Keratinocyte (primary cell): Measurements from ENCODE around the gene CHPF. TPM values are rescaled to one million over a fixed set of nuclear protein-coding genes. Genes with fewer than 3 reads are reported as not detected.

Experiments
- DNase-seq: peaks from one replicate; pipeline ENCODE4 v3.0.0-alpha.2; 2011; ENCODE audit warnings: low read depth, missing footprints, low spot score
- FAIRE-seq: peaks from 2 replicates; lab custom pipeline; 2011; peaks lifted over from hg19 to GRCh38; lab: Jason Lieb, UNC
- H2AFZ ChIP-seq: 2 replicates; pipeline ENCODE4 v1.6.0; 2012; ENCODE audit warnings: low read length, control low read depth, inconsistent platforms; ENCODE audit not compliant: control insufficient read depth
- H3K27ac ChIP-seq: 2 replicates; pipeline ENCODE4 v1.5.1; 2011; ENCODE audit warnings: low read length; ENCODE audit not compliant: control insufficient read depth, insufficient read depth
- H3K27me3 ChIP-seq: 3 replicates; pipeline ENCODE4 v1.6.0; 2011; ENCODE audit warnings: low read length; ENCODE audit not compliant: control insufficient read depth, insufficient read depth; ENCODE audit errors: extremely low read depth
- H3K36me3 ChIP-seq, 2 experiments: 2 replicates in 1 of 2; 3 replicates in 1 of 2; pipeline ENCODE4 v1.5.1; 2011; ENCODE audit warnings: low read length in 2 of 2, mild to moderate bottlenecking in 1 of 2; ENCODE audit not compliant: control insufficient read depth in 2 of 2, insufficient read depth in 2 of 2; ENCODE audit errors: extremely low read depth in 1 of 2
- H3K4me1 ChIP-seq: 3 replicates; pipeline ENCODE4 v1.5.1; 2011; ENCODE audit warnings: low read length; ENCODE audit not compliant: control insufficient read depth, insufficient read depth; ENCODE audit errors: extremely low read depth
- H3K4me2 ChIP-seq: 3 replicates; pipeline ENCODE4 v1.6.0; 2011; ENCODE audit warnings: low read depth, low read length; ENCODE audit not compliant: control insufficient read depth, insufficient read depth; ENCODE audit errors: extremely low read depth
- H3K4me3 ChIP-seq, 3 experiments: fragments of 200-600 bp in 1 of 3; sonication (generic) in 1 of 3; 2 replicates in 2 of 3; 3 replicates in 1 of 3; pipeline ENCODE4 v1.5.1; 2011 to 2016; ENCODE audit warnings: low read length in 3 of 3, mild to moderate bottlenecking in 3 of 3, control low read depth in 2 of 3, inconsistent platforms in 1 of 3, low read depth in 1 of 3, mixed read lengths in 1 of 3, mixed run types in 1 of 3, moderate library complexity in 1 of 3; ENCODE audit not compliant: control insufficient read depth in 2 of 3, insufficient read depth in 2 of 3; ENCODE audit errors: extremely low read depth in 1 of 3
- H3K79me2 ChIP-seq: 2 replicates; pipeline ENCODE4 v1.6.0; 2012; ENCODE audit warnings: low read length; ENCODE audit not compliant: control insufficient read depth, insufficient read depth
- H3K9ac ChIP-seq: 3 replicates; pipeline ENCODE4 v1.6.0; 2011; ENCODE audit warnings: low read length; ENCODE audit not compliant: control insufficient read depth, insufficient read depth; ENCODE audit errors: extremely low read depth
- H3K9me1 ChIP-seq: 3 replicates; pipeline ENCODE4 v1.6.0; 2011; ENCODE audit warnings: low read length; ENCODE audit not compliant: control insufficient read depth, insufficient read depth; ENCODE audit errors: extremely low read depth
- H3K9me3 ChIP-seq: 2 replicates; pipeline ENCODE4 v1.5.1; 2012; ENCODE audit warnings: low read depth, low read length; ENCODE audit not compliant: control insufficient read depth
- H4K20me1 ChIP-seq: 3 replicates; pipeline ENCODE4 v1.6.0; 2011; ENCODE audit warnings: low read length; ENCODE audit not compliant: control insufficient read depth, insufficient read depth; ENCODE audit errors: extremely low read depth
- CTCF ChIP-seq, 3 experiments: IDR thresholded peaks in 1 of 3; conservative IDR thresholded peaks in 1 of 3; optimal IDR thresholded peaks in 1 of 3; 2 replicates in 2 of 3; 3 replicates in 1 of 3; pipeline versions ENCODE3 to v1.5.1; 2011; ENCODE audit warnings: low read length in 3 of 3, mild to moderate bottlenecking in 3 of 3, moderate library complexity in 2 of 3, control low read depth in 1 of 3, inconsistent platforms in 1 of 3; ENCODE audit not compliant: insufficient read depth in 2 of 3; ENCODE audit errors: extremely low read depth in 1 of 3
- EZH2 ChIP-seq: IDR thresholded peaks from one replicate; pipeline ENCODE4 v1.6.1; 2012; ENCODE audit warnings: inconsistent platforms, mild to moderate bottlenecking, low read length, moderate library complexity
- dilution Hi-C: fragments of 300-500 bp; cut with MboI; formaldehyde crosslinking; loops from one replicate; pipeline ENCODE4 v1.7.0; 2020; ENCODE audit warnings: low sequenced_read_pairs; ENCODE audit not compliant: extremely low pct_ligation_motif_present
- polyA plus RNA-seq, 5 experiments: library from polyadenylated mRNA; depleted of rRNA in 3 of 5; stranded (reverse) in 3 of 5; stranded (forward) in 1 of 5; unstranded in 1 of 5; fragments of >200 nt; gene quantifications; 1 replicate in 1 of 5; 2 replicates in 3 of 5; 3 replicates in 1 of 5; pipeline versions ENCODE4 v1.2.1 to v1.2.3, GENCODE V29; 2011 to 2012; ENCODE audit warnings: missing spikeins in 2 of 5, low read depth in 1 of 5, low replicate concordance in 1 of 5

CHPF gene
- polyA plus RNA-seq, 1 donor (not counting 4 experiments of a cell fraction or from before 2014, with no cell fraction given) = 24.4 TPM

GRCh38 chr2:219548990-219549389 lies 5.4 kb upstream of the CHPF start:
- Histone ChIP-seq H4K20me1 (no peaks in the 10 kb centered on the region), H3K27me3 (peaks cover 8% of the 10 kb centered on the region), H3K9me3 (no peaks in the 10 kb centered on the region), H3K27ac (no peak overlapping the region), H3K9me1 (no peaks in the 10 kb centered on the region), H3K36me3 (no peaks in the 10 kb centered on the region), H3K4me2 (no peak overlapping the region), H3K4me3 (no peak overlapping the region), H2AFZ (no peak overlapping the region), H3K4me1 (no peaks in the 10 kb centered on the region), H3K79me2 (no peaks in the 10 kb centered on the region), H3K9ac (no peak overlapping the region)
- DNase-seq (no peak), FAIRE-seq (no peak)
- dilution Hi-C loops = no loop called here
- TF ChIP-seq EZH2 (no peak), CTCF (optimal IDR thresholded peaks at IDR 0.05 in 1 of 3, IDR thresholded peaks at IDR 0.05 in 1 of 3, conservative IDR thresholded peaks at IDR 0.05 in 1 of 3; ENCODE audit: extremely low read depth in 1 of 3, insufficient read depth in 2 of 3, low read length in 3 of 3) (no peak)

- Histone ChIP-seq H3K27ac (no peak overlapping the region), H3K36me3 (no peaks in the 10 kb centered on the region), H3K4me2 (no peak overlapping the region), H3K9ac (no peak overlapping the region), H3K4me1 (no peaks in the 10 kb centered on the region), H3K4me3 (no peak overlapping the region), H4K20me1 (no peaks in the 10 kb centered on the region), H3K9me1 (no peaks in the 10 kb centered on the region), H2AFZ (no peak overlapping the region), H3K79me2 (peaks cover 2% of the 10 kb centered on the region), H3K27me3 (no peaks in the 10 kb centered on the region), H3K9me3 (no peaks in the 10 kb centered on the region)
- TF ChIP-seq EZH2 = no peak
- TF ChIP-seq CTCF (optimal IDR thresholded peaks at IDR 0.05 in 1 of 3, IDR thresholded peaks at IDR 0.05 in 1 of 3, conservative IDR thresholded peaks at IDR 0.05 in 1 of 3; ENCODE audit: extremely low read depth in 1 of 3, insufficient read depth in 2 of 3, low read length in 3 of 3) = no peak
- no peak for DNase-seq
- FAIRE-seq = no peak
- dilution Hi-C loops = no loop called here
Measured at GRCh38 chr2:219547621-219548020, 4.0 kb upstream of the CHPF start.
